Activated CD8-positive, alpha-beta T cell treated with anti-CD3 and anti-CD28 coated beads, Interleukin-2, amount 10 ng/mL, durations not matched to agents 7 days and 5 days (primary cell): ENCODE data around the gene INO80C. TPM values are rescaled to one million over a fixed set of nuclear protein-coding genes. Genes with fewer than 3 reads are reported as not detected.

Source experiments
- ATAC-seq: fragments of 150-1000 bp; cut with Tn5 transposase; one replicate; pipeline ENCODE4 v1.10.0; 2021; ENCODE audit warnings: moderate library complexity
- CTCF ChIA-PET: fragments of 350-600 bp; sonication (Branson Sonifier 250); formaldehyde crosslinking; loops from one replicate; lab custom pipeline; 2021; ENCODE audit warnings: antibody characterized with exemption; lab: Charles Lee
- POLR2A ChIA-PET: fragments of 350-600 bp; sonication (Branson Sonifier 250); formaldehyde crosslinking; loops from one replicate; lab custom pipeline; 2021; ENCODE audit warnings: antibody characterized with exemption; lab: Charles Lee
- DNase-seq: peaks from one replicate; pipeline ENCODE4 v3.0.0-alpha.2; 2020
- H3K27ac Mint-ChIP-seq: one replicate; pipeline ENCODE4 v1.8.0; 2021; ENCODE audit warnings: mild to moderate bottlenecking, mixed read lengths
- H3K27me3 Mint-ChIP-seq: one replicate; pipeline ENCODE4 v1.8.0; 2021; ENCODE audit warnings: low read depth, mixed read lengths
- H3K36me3 Mint-ChIP-seq: one replicate; pipeline ENCODE4 v1.8.0; 2021; ENCODE audit warnings: low read depth, mixed read lengths
- H3K4me1 Mint-ChIP-seq: one replicate; pipeline ENCODE4 v1.8.0; 2021; ENCODE audit warnings: low read depth, mixed read lengths
- H3K4me3 Mint-ChIP-seq: one replicate; pipeline ENCODE4 v1.8.0; 2021; ENCODE audit warnings: mild to moderate bottlenecking, mixed read lengths
- H3K9me3 Mint-ChIP-seq: one replicate; pipeline ENCODE4 v1.8.0; 2022; ENCODE audit warnings: mixed read lengths; ENCODE audit not compliant: insufficient read depth
- total RNA-seq, 2 experiments: library from RNA; stranded (reverse); gene quantifications; one replicate each; pipeline ENCODE4 v1.2.3, GENCODE V29; 2021

INO80C gene
- total RNA-seq, 2 experiments from 2014 or later: 12.9 to 19.4 TPM

DNA sequence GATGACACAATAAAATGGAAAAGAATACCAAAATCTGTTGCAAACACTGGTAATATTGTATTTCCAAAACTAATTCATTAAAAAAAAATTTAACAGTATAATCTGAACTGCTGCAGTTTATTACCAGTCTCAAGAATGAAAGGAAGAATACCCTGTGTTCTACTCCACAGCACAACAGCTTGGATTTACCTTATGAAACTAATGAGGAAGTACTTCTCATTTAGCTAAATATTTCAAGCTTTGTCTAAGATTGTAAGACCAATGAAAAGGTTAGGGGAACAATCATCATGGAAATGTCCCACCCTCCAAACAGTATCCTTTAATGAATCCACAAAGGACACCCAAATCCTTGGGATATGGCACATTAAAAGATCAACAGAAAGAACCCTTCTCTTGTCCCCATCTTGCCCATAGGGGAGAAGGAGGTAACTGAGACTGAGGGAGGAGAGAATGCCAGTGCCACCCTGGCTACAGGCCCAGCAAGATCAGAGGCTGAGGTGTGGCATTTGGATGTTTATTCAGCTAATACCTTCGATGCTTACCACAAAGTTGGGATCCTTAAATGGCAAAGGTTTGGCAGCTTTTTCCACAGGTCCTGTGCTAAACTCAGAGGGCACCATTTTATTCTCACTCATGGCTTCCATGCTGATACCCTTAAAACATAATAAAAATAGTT, 17.7 kb downstream of the INO80C start:
- ChIA-PET POLR2A (interaction anchor here (1.8 kb wide), 1 partner anchor 18 kb away, joined by 4 read pairs; the partner anchor contains the start of gene INO80C), CTCF (no interaction called here)
- ATAC-seq (no peak), DNase-seq (no peak)
- no peak overlapping the region for H3K27ac Mint-ChIP-seq
- no peaks in the 10 kb centered on the region for H3K27me3 Mint-ChIP-seq
- peaks cover 2% of the 10 kb centered on the region for H3K4me1 Mint-ChIP-seq
- H3K4me3 Mint-ChIP-seq: no peak overlapping the region
- H3K9me3 Mint-ChIP-seq: no peaks in the 10 kb centered on the region
- H3K36me3 Mint-ChIP-seq: peaks cover 7% of the 10 kb centered on the region

DNA sequence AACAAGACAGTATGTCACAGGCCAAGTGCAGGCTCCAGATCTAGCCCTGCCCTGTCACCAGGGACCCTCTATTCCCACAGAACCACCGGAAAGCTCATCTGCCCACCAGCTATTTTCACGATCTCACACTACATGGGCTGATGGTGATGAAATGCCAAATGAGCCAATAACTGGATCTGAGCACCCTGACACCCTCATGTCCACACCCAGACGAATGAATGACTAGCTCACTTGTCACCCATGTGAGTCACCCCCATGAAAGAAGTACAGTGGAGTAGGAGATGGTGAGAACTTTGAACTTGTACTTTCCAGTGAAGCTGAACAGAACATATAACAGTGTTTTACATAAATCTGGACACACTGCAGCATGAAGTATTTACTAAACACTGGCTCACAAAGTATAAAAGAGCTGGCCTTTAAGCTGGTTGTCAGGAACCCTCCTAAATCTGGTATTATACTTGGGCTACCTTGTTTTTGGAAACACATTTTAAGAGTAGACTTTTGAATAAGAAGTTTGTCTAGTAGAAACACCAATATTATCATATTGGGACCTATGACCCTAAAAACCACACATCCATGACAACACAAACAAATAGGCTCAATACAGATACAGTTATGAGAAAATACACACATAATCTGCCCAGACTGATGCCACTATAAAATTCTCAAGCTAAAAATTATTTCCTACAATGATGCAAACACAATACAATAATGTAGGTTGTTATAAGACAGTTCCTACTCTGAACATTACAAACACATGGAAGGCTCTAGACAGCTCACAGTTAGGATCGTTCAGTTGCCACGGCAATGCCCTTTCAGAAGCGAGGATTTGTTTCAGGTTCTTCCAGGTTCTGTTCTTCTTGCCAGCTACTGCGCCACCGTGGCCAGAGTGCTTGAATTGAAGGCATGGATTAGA, 19.0 kb downstream of the INO80C start:
- peaks cover 12% of the 10 kb centered on the region for H3K36me3 Mint-ChIP-seq
- no peaks in the 10 kb centered on the region for H3K27me3 Mint-ChIP-seq

GRCh38 chr18:35477974-35478373, 19.8 kb downstream of the INO80C start:
- no peak overlapping the region for H3K27ac Mint-ChIP-seq
- no peak for ATAC-seq
- ChIA-PET POLR2A (interaction anchor here (0.8 kb wide), 1 partner anchor 20 kb away, joined by 3 read pairs; the partner anchor contains the start of gene INO80C), CTCF (interaction anchor here (1.0 kb wide), 1 partner anchor 92 kb away, joined by 4 read pairs; no protein-coding TSS in a partner anchor)
- no peak overlapping the region for H3K4me3 Mint-ChIP-seq
- H3K27me3 Mint-ChIP-seq: no peaks in the 10 kb centered on the region
- no peaks in the 10 kb centered on the region for H3K9me3 Mint-ChIP-seq
- H3K4me1 Mint-ChIP-seq: peaks cover 2% of the 10 kb centered on the region
- peaks cover 15% of the 10 kb centered on the region for H3K36me3 Mint-ChIP-seq
- DNase-seq: no peak

More for the DNA sequence above, 19.0 kb downstream of the INO80C start:
- POLR2A ChIA-PET: no interaction called here
- Mint-ChIP-seq H3K27ac (no peak overlapping the region), H3K4me3 (no peak overlapping the region), H3K9me3 (no peaks in the 10 kb centered on the region), H3K4me1 (peaks cover 2% of the 10 kb centered on the region)
- ATAC-seq: peak; percentile 51
- CTCF ChIA-PET: interaction anchor here (1.0 kb wide), 1 partner anchor 92 kb away, joined by 4 read pairs; no protein-coding TSS in a partner anchor
- DNase-seq: no peak

DNA sequence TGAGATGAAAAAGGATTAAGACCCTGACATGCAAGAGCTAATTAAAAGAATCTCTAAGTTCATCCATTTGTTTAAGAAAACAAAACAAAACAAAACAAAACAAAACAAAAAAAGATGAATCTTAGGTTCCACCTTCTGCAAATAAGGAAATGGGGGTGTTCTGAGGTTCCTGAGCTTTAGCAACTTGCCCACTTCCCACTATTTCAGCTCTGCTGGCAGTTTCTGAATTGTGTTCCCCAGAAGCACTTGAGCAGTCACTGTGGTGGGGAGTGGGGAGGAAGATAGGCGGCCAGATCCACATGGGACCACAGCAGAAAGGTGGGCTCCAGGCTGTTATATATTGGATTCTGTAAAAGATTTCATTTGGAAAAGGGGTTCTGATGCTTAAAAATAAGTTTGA, 20.3 kb downstream of the INO80C start:
- H3K27ac Mint-ChIP-seq: no peak overlapping the region
- ATAC-seq (no peak), DNase-seq (no peak)
- H3K4me1 Mint-ChIP-seq: peaks cover 2% of the 10 kb centered on the region
- ChIA-PET POLR2A (interaction anchor here (0.8 kb wide), 1 partner anchor 20 kb away, joined by 3 read pairs; the partner anchor contains the start of gene INO80C), CTCF (no interaction called here)
- H3K36me3 Mint-ChIP-seq: peaks cover 15% of the 10 kb centered on the region
- H3K9me3 Mint-ChIP-seq: no peaks in the 10 kb centered on the region
- no peaks in the 10 kb centered on the region for H3K27me3 Mint-ChIP-seq
- no peak overlapping the region for H3K4me3 Mint-ChIP-seq

GRCh38 chr18:35474884-35475283, 22.9 kb downstream of the INO80C start:
- DNase-seq (no peak), ATAC-seq (no peak)
- H3K27ac Mint-ChIP-seq: no peak overlapping the region
- H3K9me3 Mint-ChIP-seq: no peaks in the 10 kb centered on the region
- H3K36me3 Mint-ChIP-seq: peaks cover 17% of the 10 kb centered on the region
- no peaks in the 10 kb centered on the region for H3K27me3 Mint-ChIP-seq
- peaks cover 2% of the 10 kb centered on the region for H3K4me1 Mint-ChIP-seq
- ChIA-PET POLR2A (no interaction called here), CTCF (no interaction called here)
- no peak overlapping the region for H3K4me3 Mint-ChIP-seq

DNA sequence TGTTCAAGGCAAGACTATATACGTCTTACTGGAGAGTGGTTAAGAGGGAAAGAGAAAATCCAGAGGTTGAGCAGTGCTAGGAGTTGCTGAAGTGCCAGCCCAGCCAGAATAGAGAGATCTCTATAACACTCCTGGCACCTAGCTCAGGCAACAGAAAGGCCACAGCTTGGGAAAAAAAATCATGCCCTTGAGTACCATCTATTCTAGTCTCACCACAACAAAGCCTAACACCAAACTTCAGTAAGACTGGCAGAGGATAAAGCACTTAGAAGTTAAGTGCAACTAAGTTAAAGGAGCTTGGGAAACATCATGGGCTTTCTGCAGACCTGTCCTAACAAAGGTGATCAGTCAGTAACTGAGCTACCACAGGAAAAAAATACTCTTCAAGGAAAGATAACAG, 24.2 kb downstream of the INO80C start:
- POLR2A ChIA-PET: interaction anchor here (1.0 kb wide), 1 partner anchor 24 kb away, joined by 3 read pairs; the partner anchor contains the start of gene INO80C
- CTCF ChIA-PET: interaction anchor here (0.6 kb wide), 1 partner anchor 246 kb away, joined by 3 read pairs; no protein-coding TSS in a partner anchor
- Mint-ChIP-seq H3K9me3 (no peaks in the 10 kb centered on the region), H3K36me3 (peaks cover 17% of the 10 kb centered on the region), H3K27me3 (no peaks in the 10 kb centered on the region), H3K27ac (no peak overlapping the region), H3K4me1 (peaks cover 2% of the 10 kb centered on the region), H3K4me3 (no peak overlapping the region)
- no peak for DNase-seq
- no peak for ATAC-seq

- Mint-ChIP-seq H3K4me3 (no peak overlapping the region), H3K36me3 (peaks cover 13% of the 10 kb centered on the region), H3K27ac (no peak overlapping the region), H3K27me3 (no peaks in the 10 kb centered on the region), H3K4me1 (no peaks in the 10 kb centered on the region), H3K9me3 (no peaks in the 10 kb centered on the region)
- ATAC-seq (no peak), DNase-seq (no peak)
- ChIA-PET CTCF (no interaction called here), POLR2A (no interaction called here)
Observed at GRCh38 chr18:35470435-35470834, 27.3 kb downstream of the INO80C start.

GRCh38 chr18:35469725-35470124, 28.0 kb downstream of the INO80C start:
- no peaks in the 10 kb centered on the region for H3K27me3 Mint-ChIP-seq
- no peaks in the 10 kb centered on the region for H3K4me1 Mint-ChIP-seq
- no peak overlapping the region for H3K27ac Mint-ChIP-seq
- CTCF ChIA-PET: no interaction called here
- no peaks in the 10 kb centered on the region for H3K9me3 Mint-ChIP-seq
- H3K36me3 Mint-ChIP-seq: peaks cover 9% of the 10 kb centered on the region
- DNase-seq (no peak), ATAC-seq (no peak)
- POLR2A ChIA-PET: no interaction called here
- H3K4me3 Mint-ChIP-seq: no peak overlapping the region

GRCh38 chr18:35468711-35469110, 29.0 kb downstream of the INO80C start:
- no peak overlapping the region for H3K4me3 Mint-ChIP-seq
- ChIA-PET CTCF (no interaction called here), POLR2A (no interaction called here)
- no peak overlapping the region for H3K27ac Mint-ChIP-seq
- no peak for DNase-seq
- H3K36me3 Mint-ChIP-seq: peaks cover 6% of the 10 kb centered on the region
- no peaks in the 10 kb centered on the region for H3K4me1 Mint-ChIP-seq
- no peaks in the 10 kb centered on the region for H3K27me3 Mint-ChIP-seq
- no peaks in the 10 kb centered on the region for H3K9me3 Mint-ChIP-seq
- no peak for ATAC-seq

DNA sequence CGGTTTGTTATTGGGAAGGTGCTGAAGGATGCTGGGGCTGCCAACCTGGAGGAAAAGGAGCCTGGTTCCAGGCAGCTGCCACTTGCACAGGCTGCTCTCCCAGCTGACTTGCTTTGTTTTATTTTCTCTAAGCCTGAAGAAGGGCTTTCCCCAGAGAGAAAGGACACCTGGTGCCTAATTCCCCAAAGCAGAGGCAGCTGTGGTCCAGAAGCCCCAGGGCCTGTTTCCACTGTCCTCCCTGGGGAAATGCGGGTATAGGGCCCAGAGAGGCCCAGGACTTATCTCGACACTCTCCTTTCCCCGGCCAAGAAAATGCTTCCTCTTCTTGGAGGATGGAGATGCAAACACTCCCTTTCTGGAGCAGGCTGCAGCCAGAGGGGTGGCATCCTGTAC, 30.1 kb downstream of the INO80C start:
- H3K9me3 Mint-ChIP-seq: no peaks in the 10 kb centered on the region
- no peak for ATAC-seq
- H3K27me3 Mint-ChIP-seq: no peaks in the 10 kb centered on the region
- H3K4me1 Mint-ChIP-seq: no peaks in the 10 kb centered on the region
- ChIA-PET POLR2A (no interaction called here), CTCF (no interaction called here)
- H3K27ac Mint-ChIP-seq: no peak overlapping the region
- no peak overlapping the region for H3K4me3 Mint-ChIP-seq
- no peak for DNase-seq
- peaks cover 2% of the 10 kb centered on the region for H3K36me3 Mint-ChIP-seq

DNA sequence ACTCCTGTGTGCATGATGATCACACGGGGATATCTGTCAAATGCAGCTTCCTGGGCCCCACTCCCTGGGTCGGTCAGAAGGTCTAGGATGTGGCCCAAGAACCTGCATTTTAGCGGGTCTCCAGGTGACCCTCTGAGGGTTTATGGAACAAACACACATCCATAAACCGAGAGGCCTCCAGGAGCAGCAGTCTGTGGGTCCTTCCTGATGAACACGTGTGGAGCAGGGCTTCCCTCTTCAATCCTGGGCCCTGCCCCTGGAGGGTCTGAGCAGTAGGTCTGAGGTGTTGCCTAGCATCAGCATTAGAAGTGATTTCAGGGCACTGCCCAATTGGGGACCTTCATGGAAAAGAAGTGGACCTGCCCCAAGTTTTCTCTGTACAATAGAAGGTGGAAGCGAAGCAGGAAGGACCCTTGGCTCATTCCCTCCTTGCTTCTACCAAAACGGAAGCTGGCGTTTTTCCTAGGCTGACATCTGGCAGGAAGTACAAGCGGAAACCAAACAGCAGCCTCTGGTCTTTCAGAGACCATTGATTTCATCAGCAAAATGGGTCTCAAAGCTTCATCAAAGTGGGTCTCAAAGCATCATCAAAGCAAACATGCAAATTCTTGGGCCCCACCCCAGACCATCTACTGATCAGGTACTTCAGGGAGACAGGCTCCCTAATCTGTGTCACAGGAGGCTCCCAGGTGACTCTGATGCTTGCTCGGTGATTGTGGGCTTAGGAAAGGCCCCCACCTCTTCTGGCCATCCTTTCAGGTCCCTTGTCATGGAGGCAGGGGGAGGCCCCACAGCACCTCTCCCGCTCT, 30.7 kb downstream of the INO80C start:
- Mint-ChIP-seq H3K27me3 (no peaks in the 10 kb centered on the region), H3K4me3 (no peak overlapping the region), H3K36me3 (peaks cover under 1% of the 10 kb centered on the region), H3K4me1 (no peaks in the 10 kb centered on the region), H3K27ac (no peak overlapping the region), H3K9me3 (no peaks in the 10 kb centered on the region)
- CTCF ChIA-PET: no interaction called here
- ATAC-seq: no peak
- no peak for DNase-seq
- POLR2A ChIA-PET: no interaction called here
